ENCODE results near the gene RPL32.

Gene RPL32

DNA sequence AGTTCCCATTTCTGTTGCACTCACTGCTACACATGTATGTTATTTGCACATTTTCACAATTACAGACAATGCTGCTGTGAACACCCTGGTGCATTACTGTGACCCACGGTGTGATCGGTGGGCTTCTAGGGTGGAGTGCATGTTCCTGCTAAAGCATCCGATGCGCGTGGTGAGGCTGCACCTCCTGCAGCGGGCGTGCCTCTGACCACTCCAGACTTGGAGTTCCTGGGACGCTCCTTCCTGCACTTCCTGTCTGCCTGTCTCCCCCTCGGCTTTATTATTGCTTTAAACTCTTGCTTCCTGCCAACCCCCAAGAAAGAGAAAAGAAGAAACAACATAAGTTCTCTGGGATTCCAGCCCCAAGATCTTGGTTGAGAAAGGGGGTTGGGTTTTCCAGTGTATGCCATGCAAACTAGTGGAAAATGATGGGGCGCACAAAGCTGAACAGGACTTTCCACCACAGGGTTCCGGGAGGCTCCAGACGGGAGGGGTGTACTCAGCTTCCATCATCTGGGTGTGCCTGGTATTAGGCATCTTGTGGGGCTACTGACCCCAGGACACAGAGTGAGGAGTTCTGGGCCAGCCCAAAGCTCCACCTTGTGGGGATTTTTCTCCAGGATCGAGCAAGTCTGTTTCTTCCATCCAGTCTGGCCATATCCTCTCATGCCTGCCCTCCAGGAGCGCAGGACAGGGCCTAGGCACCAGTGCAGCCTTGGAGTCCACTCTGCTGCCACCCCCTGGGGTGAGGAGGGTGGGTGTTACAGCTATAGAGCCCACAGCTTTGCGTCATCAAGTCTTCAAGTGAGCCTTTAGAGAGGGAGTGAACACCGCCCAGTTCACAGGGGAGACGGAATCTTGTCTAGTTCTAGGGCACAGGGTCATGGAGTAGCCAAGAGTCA is 11.2 kb downstream of the RPL32 start:
- TF ChIP-seq, protein P1, sequence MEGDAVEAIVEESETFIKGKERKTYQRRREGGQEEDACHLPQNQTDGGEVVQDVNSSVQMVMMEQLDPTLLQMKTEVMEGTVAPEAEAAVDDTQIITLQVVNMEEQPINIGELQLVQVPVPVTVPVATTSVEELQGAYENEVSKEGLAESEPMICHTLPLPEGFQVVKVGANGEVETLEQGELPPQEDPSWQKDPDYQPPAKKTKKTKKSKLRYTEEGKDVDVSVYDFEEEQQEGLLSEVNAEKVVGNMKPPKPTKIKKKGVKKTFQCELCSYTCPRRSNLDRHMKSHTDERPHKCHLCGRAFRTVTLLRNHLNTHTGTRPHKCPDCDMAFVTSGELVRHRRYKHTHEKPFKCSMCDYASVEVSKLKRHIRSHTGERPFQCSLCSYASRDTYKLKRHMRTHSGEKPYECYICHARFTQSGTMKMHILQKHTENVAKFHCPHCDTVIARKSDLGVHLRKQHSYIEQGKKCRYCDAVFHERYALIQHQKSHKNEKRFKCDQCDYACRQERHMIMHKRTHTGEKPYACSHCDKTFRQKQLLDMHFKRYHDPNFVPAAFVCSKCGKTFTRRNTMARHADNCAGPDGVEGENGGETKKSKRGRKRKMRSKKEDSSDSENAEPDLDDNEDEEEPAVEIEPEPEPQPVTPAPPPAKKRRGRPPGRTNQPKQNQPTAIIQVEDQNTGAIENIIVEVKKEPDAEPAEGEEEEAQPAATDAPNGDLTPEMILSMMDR (IDR thresholded peaks at IDR 0.05; ENCODE audit: control extremely low read depth, extremely low read depth, low read depth, missing control alignments): no peak
- no peak for DNase-seq (ENCODE audit: extremely low spot score)
- POLR2A ChIA-PET: interaction anchor here (0.7 to 0.9 kb wide), 2 partner anchors 11 to 12 kb away, joined by 3 read pairs; partner anchors contain the start of gene RPL32
- CTCF ChIA-PET: interaction anchor here (2.2 to 9.3 kb wide), 3 partner anchors 8 to 20 kb away, joined by 7 to 87 read pairs (median 21); partner anchors contain the start of gene RPL32

DNA sequence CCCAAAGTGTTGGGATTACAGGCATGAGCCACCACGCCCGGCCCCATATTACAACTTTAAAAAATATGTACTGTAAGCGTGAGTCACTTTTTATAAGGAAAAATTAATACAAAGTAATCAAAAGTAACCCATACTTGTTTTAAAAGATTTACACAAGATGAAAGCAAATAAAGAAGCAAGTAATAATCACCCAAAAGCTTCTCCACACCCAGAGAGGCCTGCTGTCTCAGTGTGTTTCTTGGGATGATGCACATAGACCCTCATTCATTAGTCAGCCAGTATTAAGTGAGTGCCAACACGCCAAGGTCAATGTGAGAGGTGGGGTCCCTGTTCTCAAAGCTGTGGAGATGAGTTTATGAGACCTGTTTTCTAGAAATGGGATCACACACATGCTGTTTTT is 12.0 kb downstream of the RPL32 start:
- ChIA-PET POLR2A (no interaction called here), CTCF (interaction anchor here (2.2 to 9.3 kb wide), 2 partner anchors 12 to 20 kb away, joined by 7 to 87 read pairs; partner anchors contain the start of gene RPL32)
- TF ChIP-seq, protein P1 (IDR thresholded peaks at IDR 0.05; ENCODE audit: control extremely low read depth, extremely low read depth, low read depth, missing control alignments): no peak
- DNase-seq (ENCODE audit: extremely low spot score): no peak

DNA sequence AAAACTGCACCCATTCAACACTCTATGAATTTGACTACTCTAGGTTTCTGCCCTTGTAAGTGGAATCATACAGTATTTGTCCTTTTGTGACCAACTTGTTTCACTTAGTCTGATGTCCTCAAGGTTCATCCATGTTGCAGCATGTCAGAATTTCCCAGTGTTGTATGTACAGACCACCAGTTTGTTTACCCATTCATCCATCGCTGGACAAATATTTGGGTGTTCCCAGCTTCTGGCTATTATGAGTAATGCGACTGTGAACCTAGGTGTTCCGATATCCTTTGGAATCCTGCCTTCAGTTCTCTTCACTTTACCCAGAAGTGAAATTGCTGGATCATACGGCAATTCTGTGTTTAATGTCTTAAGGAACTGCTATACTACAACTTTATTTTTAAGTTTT is 12.6 kb downstream of the RPL32 start:
- ChIA-PET CTCF (interaction anchor here (9.3 kb wide), 1 partner anchor 13 kb away, joined by 87 read pairs; the partner anchor contains the start of gene RPL32), POLR2A (interaction anchor here (1.5 kb wide), 1 partner anchor 18 kb away, joined by 6 read pairs; no protein-coding TSS in a partner anchor)
- TF ChIP-seq, protein P1 (IDR thresholded peaks at IDR 0.05; ENCODE audit: control extremely low read depth, extremely low read depth, low read depth, missing control alignments): no peak
- DNase-seq (ENCODE audit: extremely low spot score): no peak

DNA sequence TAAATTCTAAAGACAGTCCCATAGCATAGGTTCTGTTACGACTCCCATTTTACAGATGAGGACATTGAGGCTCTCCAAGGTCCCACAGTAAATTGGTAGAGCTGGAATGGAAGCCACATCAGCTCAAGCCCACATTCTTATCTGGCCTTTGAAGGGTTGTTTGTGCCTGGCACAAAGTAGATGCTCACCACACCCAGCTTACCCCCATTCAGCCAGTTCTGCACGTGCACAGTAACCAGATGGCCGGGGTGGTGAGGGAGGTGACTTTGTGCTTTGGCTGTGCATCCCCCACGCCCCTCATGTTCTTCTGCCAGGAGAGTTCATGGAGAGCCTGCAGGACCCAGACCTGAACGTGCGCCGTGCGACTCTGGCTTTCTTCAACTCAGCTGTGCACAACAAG is 16.2 kb downstream of the RPL32 start:
- TF ChIP-seq, protein P1 (IDR thresholded peaks at IDR 0.05; ENCODE audit: control extremely low read depth, extremely low read depth, low read depth, missing control alignments): no peak
- POLR2A ChIA-PET: no interaction called here
- CTCF ChIA-PET: interaction anchor here (1.1 to 9.3 kb wide), 3 partner anchors 10 to 17 kb away, joined by 3 to 87 read pairs (median 12); partner anchors contain the start of gene RPL32
- DNase-seq (ENCODE audit: extremely low spot score): no peak

DNA sequence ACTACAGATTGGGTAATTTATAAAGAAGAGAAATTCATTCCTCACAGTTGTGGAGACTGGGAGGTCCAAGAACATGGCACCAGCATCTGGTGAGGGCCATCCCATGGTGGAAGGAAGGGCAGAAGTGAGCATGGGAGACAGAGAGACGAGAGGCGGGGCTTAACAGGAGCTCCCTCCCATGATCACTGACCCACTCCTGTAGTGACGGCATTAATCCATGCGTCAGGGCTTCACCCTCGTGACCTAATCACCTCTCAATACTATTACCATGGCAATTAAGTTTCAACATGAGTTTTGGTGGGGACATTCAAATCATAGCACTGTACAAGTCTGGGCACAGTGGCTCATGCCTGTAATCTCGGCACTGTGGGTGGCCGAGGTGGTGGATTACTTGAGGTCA is 17.1 kb downstream of the RPL32 start:
- CTCF ChIA-PET: no interaction called here
- DNase-seq (ENCODE audit: extremely low spot score): no peak
- POLR2A ChIA-PET: no interaction called here
- TF ChIP-seq, protein P1 (IDR thresholded peaks at IDR 0.05; ENCODE audit: control extremely low read depth, extremely low read depth, low read depth, missing control alignments): no peak

DNA sequence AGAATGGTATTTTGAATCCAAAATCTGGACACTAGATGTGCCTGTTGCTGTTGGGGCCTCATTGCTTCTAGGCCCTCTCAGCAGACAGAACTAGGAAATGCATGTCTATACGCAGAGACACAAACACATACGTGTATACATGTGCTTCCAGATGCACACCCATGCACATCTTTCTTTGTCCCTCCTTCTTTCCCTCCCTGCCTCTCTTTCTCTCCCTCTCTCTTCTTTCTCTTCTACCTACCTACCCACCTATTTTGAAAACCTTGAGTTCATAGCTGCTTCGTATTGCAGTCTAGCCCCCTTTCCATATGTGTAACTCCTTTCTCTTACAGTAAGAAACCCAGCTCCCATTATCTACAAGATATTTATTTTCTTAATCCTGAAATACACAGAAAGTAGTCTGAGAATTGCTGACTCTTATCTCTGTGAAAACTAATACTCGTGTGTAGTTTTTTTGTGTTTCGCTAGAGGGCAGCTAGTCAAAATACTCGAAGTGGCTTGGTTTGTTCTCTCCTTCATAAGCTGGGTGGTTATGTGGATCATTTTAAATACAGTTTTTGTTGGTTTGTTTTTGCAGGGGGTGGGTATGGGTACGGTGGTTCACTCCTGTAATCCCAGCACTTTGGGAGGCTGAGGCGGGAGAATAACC is 18.5 kb downstream of the RPL32 start:
- ChIA-PET CTCF (interaction anchor here (0.9 to 4.3 kb wide), 8 partner anchors 9 to 69 kb away, joined by 3 to 21 read pairs (median 4); partner anchors contain the start of genes CAND2 and RPL32), POLR2A (interaction anchor here (0.7 kb wide), 1 partner anchor 15 kb away, joined by 4 read pairs; no protein-coding TSS in a partner anchor)
- no peak for DNase-seq (ENCODE audit: extremely low spot score)
- TF ChIP-seq, protein P1 (IDR thresholded peaks at IDR 0.05; ENCODE audit: control extremely low read depth, extremely low read depth, low read depth, missing control alignments): no peak
